HG02943 (cell line): Measurements from ENCODE around the gene PRKCQ.

Experiments used
- ATAC-seq: cut with Tn5 transposase; IDR thresholded peaks from one replicate; pipeline ENCODE4 v1.9.1; 2021; ENCODE audit warnings: mild to moderate bottlenecking, low read depth, moderate library complexity; ENCODE audit not compliant: unreplicated experiment

The PRKCQ gene

GRCh38 chr10:6416892-6417512 lies 163.1 kb downstream of the PRKCQ start:
- no peak for ATAC-seq

GRCh38 chr10:6411436-6411835 lies 168.6 kb downstream of the PRKCQ start:
- ATAC-seq, result no peak

GRCh38 chr10:6410830-6411229 lies 169.2 kb downstream of the PRKCQ start:
- ATAC-seq, result no peak

GRCh38 chr10:6409971-6410643 lies 170.0 kb downstream of the PRKCQ start:
- ATAC-seq, result no peak

GRCh38 chr10:6408799-6409198 lies 171.3 kb downstream of the PRKCQ start:
- no peak for ATAC-seq

- no peak for ATAC-seq
These were observed 172.9 kb downstream of the PRKCQ start for GRCh38 chr10:6407034-6407721.

- ATAC-seq, result no peak
These were observed 173.6 kb downstream of the PRKCQ start for GRCh38 chr10:6406220-6407033.

- ATAC-seq, result no peak
These were observed 174.4 kb downstream of the PRKCQ start for GRCh38 chr10:6405713-6406112.

GRCh38 chr10:6404127-6405072 lies 175.7 kb downstream of the PRKCQ start:
- no peak for ATAC-seq

GRCh38 chr10:6402960-6403359 lies 177.1 kb downstream of the PRKCQ start:
- ATAC-seq, result no peak

- ATAC-seq, result no peak
These were observed 177.7 kb downstream of the PRKCQ start for GRCh38 chr10:6402349-6402709.

- peak; percentile 94 for ATAC-seq
These were observed 178.3 kb downstream of the PRKCQ start for GRCh38 chr10:6401558-6402348.

- no peak for ATAC-seq
These were observed 179.1 kb downstream of the PRKCQ start for GRCh38 chr10:6400821-6401465.

- ATAC-seq, result no peak
These were observed 179.7 kb downstream of the PRKCQ start for GRCh38 chr10:6400331-6400730.

GRCh38 chr10:6399879-6400278 lies 180.2 kb downstream of the PRKCQ start:
- ATAC-seq, result no peak

- no peak for ATAC-seq
These were observed 180.8 kb downstream of the PRKCQ start for GRCh38 chr10:6399231-6399741.

GRCh38 chr10:6398399-6398798 lies 181.7 kb downstream of the PRKCQ start:
- ATAC-seq, result no peak

GRCh38 chr10:6396652-6397051 lies 183.4 kb downstream of the PRKCQ start:
- ATAC-seq, result no peak
